Right kidney (tissue), 1 donor: ENCODE data around the gene POM121.
"Not testable (repeated sequence)": the region's sequence is repeated elsewhere in the genome, so short reads cannot be mapped to it uniquely, and the experiment has no call there.

Experiments
- DNase-seq: peaks from one replicate; pipeline ENCODE4 v3.0.0-alpha.2; 2016

The POM121 gene

DNA sequence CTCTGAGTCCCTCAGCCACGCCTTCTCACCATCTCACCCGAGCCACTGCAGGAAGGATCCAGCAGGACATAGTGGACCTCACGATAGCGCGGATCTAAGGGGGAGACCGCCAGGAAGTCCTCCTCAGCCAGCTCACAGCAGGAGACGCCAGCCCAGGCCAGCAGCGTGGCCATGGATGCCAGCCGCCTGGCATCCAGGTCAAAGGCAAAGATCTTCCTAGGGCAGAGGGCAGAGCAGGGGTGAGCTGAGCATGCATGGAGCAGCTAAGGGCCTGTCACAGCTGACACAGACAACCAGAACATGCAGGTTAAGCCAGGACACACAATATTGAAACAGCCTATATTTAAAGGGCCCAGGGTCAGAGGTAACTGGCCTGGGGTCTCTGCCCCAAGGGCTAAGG lies 24.4 kb downstream of the POM121 start:
- DNase-seq: not testable (repeated sequence)

DNA sequence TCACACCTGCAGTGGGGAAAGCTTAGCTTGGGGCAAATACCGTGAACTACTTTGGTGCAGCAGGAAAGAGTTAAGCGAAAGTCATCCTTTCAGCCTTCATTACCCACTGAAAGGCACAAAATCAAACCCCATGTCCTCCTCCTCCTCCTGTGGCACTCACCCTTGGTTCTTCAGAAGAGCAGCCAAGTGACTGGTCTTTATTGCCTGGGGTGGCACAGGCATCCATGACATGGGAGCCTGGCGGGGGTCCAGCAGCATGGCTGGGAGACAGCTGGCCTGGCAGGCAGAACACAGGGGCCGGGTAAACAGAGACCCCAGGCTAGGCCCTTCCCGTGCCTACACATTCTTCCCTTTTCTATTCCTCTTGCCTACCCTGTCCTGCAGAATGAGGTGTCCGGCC lies 24.8 kb downstream of the POM121 start:
- not testable (repeated sequence) for DNase-seq

DNA sequence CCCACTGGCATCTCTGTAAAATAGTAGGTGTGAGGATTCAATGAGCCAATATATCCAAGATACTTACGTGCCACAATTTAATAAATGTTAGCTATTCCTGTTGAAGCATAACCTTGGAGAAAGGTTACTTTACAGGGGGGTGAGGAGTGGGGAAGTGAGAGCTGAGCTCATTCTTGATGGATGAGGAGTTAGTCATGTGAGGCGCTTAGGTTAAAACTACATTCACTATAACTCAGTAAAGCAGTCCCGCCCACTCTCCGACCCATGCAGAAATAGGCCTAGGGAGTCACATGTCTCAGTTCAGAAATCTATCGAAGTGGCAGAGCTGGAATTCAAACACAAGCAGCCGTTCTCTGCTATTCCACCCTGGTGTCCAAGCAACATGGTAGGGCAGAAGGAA lies 25.5 kb downstream of the POM121 start:
- not testable (repeated sequence) for DNase-seq

DNA sequence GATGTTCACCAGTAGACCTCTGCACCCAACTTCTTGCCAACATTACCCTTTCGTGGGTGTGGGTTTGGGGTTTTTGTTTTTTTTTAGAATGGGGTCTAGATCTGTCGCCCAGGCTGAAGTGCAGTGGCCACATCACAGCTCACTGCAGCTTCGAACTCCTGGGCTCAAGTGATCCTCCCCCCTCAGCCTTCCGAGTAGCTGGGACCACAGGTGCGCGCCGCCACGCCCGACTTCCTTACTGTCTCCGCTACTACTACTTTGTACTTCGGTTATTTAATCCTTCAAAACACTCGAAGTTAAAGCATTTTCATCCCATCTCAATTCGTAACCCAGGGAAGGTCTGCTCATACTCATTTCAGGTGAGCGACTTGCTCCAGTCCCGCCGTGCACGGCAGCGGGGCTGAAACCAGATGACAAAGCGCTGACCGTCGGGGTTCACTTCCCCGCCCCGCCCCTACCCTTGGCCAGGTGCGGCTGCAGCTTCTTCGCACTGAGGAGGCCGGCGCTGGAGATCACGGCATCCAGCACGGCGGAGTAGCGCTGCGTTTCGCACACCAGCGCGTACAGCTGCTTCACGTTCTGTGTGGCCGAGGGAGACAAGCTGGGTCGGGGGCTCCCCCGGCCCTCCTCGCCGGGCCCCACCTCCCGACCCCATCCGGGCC lies 29.1 kb downstream of the POM121 start:
- DNase-seq: not testable (repeated sequence)

DNA sequence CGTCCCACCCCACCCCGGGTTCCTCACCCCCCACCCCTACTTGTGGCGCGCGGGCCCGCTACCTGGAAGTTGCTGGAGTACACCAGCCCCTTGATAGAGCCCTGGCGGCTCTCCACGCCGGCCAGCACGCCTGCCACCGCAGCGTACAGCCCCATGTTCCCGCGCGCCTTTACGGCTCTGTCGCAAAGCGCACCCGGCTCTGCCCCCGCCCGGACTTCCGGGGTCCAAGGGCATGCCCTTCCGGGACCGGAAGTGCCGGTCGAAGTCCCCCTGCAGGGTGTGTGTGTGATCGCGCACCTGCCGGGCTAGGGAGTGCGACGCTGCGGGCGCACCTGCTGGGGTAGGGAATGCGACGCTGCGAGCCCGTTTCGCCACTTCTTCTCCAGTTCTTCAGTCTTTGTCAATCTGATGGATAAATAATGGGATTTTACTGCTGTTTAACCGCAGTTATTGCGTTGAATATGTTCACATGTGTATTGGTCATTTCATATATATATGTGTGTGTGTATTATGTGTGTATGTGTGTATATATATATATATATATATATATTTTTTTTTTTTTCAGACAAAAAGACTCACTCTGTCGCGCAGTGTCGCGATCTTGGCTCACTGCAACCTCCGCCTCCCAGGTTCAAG lies 29.8 kb downstream of the POM121 start:
- not testable (repeated sequence) for DNase-seq

DNA sequence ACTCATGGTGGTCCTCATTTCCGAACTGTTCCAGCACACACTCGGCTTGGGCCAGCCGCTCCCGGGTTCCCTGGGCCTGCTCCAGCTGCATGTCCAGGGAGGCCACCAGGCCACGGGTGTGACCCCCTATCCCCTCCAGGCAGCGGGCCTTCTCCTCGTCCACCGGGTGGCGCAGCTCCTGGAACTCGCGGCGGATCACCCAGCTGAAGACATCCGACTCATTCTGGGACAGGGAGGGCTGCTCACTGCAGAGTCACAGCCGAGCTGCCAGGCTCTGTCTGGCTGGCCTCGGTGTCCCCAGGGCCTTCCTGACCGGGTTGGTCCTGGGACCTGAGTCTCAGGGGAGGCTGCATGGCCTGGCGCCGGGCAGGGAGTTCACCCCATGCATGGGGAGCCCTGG lies 35.1 kb downstream of the POM121 start:
- not testable (repeated sequence) for DNase-seq

DNA sequence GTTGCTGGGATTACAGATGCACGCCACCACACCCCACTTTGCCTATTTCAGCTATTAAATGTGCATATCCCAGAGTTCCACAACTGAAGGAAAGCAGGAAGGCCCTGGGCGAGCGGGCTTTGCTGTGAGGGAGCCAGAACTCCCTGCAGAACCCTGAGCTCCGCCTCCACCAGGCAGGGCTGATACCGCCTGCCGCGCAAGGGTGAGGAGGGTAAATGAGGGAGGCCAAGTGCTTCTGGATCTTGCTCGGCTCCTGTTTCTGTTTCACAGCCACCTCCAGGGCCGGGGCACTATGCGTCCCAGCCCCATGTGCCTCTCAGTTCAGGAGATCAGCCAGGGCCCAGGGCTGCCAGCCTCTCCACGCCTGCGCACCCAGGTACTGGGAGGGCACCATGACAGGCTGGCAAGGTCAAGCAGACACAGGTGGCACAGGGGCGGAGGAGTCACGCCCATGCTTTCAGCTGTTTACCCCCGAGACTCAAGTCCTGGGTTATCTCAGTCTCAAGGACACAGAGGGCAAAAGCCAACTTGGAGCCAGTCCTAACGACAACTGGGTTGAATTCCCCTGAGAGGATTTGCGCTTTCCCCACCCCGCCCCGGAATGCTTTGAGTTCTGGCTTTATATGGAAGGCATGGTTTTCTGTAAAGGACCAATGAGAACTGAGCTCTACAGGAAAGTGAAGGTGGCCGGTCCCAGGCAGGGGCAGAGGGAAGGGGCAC lies 35.9 kb downstream of the POM121 start:
- not testable (repeated sequence) for DNase-seq

DNA sequence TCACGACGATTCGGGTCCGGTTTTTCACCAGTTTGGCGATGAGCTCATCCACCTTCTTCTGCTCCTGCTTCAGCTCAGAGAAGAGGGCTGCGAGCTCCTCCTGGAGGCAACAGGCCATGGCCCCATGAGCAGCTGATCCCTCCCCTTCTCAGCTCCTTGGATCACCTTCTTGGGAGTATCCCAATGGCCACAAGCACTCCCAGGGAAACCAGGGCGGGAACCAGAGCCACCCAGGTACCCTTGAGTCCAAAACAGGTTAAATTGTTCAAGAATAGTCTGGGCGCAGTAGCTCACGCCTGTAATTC lies 36.4 kb downstream of the POM121 start:
- not testable (repeated sequence) for DNase-seq

DNA sequence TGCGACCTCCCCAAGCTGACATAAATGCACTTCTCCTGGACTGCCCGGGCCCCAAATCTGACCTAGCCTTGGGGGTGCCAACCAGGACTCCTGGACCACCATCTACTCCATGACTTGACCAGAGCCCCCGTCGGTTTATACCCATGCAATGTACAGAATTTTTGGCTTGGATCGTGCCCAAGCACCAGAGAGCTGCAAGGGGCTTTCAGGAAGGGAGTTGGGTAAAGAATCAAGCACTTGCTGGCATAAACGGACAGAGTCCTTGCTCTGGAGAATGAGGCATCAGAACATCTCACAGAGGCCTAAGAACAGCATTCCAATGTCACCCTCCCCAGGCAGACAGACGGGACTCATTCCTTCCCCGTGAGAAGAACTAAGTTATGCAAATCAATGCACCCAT lies 38.2 kb downstream of the POM121 start:
- DNase-seq: not testable (repeated sequence)

DNA sequence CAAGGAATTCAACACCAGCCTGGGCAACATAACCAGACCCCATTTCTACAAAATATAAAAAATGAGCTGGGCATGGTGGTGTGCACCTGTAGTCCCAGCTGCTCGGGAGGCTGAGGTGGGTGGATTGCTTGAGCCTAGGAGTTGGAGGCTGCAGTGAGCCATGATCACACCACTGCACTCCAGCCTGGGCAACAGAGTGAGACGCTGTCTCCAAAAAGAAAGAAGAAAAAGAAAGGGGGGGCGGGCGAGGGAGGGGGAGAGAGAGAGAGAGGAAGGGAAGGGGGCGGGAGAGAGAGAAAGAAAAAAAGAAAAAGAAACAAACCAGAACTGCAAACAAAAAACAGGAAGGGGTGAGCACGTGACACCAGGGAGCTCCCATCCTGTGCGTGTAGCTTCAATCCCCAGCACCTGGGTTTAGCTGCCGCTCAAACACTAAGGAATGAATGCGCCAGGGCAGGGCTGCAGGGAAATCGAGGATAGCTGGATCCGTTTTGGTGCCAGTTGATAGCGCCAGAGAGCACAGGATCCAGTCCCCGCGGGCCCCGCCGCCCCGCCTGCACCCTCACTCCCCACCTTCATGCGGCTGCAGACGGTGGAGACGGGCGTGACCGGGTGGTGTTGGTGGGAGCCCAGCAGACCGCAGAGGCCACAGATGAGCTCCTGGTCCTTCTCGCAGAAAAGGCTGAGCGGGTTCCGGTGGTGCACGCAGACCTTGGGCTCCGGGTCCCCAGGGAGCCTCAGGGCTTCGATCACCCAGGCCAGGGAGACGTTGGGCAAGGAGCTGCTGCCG lies 40.5 kb downstream of the POM121 start:
- DNase-seq: not testable (repeated sequence)

DNA sequence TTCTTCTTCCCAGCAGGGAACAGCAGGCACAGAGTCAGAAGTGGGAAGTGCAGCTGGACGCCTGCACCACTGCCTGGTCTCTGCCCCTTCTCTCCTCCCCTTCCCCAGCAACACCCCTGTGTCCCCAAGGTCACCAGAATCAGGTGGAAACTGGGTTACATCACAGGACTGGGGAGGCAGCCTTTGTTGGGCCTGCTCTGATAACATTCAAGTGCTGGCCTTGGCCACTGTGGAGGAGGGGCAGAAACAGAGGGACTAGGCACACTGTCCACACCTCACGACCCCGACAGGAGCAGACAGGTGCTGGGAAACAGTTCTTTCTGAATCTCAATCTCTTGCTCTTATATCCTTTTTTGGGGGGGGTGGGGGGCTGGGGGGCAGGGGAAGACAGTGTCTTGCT lies 42.0 kb downstream of the POM121 start:
- not testable (repeated sequence) for DNase-seq

DNA sequence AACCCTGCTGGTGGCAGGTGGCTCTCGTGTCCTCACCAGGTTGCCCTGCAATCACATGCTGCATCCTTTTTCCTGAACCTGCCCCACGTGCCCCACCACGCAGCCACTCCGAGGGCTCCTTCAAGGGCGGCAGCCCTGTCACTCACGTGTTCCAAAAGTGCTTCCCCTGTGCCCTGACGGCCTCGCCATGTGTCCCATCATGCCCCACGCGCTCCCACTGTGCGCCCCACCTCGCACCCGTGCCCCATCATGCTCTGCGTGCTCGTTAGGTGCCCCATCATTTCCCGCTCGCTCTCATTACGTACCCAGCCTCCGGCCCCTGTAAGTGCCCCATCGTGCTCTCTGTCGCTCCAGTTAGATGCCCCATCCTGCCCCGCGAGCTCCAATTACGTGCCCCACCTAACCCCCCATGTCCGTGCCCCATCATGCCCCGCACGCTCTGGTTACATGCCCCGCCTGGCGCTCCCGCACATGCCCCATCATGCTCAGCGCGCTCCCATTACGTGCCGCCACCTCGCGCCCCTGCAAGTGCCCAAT lies 44.2 kb downstream of the POM121 start, which contains the start of gene TRIM74:
Gene TRIM74 (minus strand): TSS at position 487 of the 537 bp plus-strand sequence. CDS start 3,309 bp downstream, outside the sequence.
- not testable (repeated sequence) for DNase-seq

DNA sequence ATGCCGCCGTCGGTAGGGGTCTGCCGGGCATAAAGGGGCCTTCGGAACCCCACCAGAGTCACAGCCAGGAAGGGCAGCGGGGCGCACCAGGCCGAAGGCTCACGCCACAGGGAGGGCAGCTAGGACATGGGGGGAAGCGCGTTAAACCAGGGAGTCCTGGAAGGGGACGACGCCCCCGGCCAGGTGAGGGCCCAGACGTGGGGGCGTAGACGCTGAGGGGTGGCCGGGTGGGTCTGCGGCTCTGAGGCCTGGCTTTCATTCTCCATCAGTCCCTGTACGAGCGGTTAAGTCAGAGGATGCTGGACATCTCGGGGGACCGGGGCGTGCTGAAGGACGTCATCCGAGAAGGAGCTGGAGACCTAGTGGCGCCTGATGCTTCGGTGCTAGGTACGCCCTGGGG lies 44.8 kb downstream of the POM121 start:
- DNase-seq: not testable (repeated sequence)

DNA sequence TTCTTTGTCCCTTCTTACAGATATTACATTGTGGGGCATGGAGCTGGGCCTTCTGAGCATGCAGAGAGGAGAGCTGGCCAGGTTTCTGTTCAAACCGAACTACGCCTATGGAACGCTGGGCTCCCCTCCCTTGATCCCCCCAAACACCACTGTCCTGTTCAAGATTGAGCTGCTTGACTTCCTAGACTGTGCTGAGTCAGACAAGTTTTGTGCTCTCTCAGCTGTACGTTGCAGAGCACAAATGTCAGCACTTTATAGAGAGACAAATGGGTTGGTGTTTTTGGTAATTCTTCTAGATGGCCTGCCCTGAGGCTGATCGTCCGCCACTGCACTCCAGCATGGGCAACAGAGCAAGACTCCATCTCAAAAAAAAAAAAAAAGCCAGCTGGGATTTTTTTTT lies 46.6 kb downstream of the POM121 start:
- not testable (repeated sequence) for DNase-seq

DNA sequence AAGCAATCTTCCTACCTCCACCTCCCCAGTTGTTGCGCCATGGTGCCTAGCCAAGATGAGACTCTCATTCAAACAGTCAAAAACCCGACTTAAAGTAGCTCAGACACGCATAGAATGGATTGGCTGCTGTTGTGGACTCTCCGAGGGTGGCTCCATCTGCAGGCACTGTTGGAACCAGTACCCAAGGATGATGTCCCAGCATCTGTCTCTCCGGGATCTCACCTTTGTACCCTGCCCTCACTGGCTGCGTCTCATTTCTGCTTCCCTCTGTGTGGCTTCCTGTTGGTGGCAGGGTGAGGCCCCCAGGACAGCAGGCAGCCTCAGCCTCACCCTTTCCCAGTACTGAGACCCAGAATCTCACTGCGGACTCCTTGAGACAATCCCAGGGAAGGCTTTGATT lies 49.9 kb downstream of the POM121 start:
- not testable (repeated sequence) for DNase-seq

DNA sequence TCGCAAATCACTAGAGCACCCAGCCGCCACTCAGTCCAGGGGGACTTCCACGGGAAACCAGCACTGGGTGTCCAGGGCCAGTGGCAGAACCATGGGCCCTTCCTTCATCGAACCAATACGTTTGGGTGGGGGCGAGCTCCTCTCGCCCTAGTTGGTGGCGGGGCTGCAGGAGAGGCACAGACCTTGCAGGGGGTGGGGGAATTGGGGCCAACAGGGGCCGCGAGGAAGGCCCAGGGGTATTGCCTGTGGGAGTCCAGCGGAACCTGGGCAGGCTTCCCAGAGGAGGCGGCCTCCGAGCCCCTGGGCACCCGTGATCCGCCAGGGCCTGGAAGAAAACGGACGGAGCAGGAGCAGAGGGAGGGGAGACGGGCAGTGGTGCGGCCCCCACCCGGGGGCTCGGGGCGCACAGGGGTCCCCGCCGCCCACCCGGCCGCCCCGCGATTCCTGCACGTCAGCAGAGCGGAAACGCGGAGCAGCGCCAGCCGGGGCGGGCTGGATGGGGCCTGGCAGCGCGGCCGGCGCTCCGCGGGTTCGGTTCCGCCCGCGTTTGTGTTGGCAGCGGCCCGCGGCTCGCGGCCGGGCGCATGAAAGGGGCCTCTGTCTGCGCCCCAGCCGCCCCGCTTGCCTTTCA lies 50.9 kb downstream of the POM121 start:
- DNase-seq: not testable (repeated sequence)

DNA sequence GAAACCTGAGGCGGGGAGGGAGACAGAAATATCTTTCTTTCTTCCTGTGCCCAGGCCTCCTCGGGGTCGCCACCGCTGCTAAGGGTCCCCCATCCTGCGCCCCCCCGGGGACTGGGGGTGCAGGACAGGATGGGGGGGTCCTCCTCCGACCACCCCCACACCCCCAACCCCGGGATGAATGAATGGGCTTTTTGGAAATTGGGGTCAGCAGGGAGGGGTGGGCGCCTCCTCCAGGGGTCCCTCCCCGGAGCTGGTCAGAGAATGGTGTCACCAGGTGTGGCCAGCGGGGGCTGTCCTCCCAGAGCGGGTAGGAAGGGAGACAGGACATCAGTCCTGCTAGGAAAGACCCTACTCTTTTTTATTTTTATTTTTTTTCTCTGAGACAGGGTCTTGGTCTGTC lies 51.5 kb downstream of the POM121 start:
- DNase-seq: not testable (repeated sequence)

DNA sequence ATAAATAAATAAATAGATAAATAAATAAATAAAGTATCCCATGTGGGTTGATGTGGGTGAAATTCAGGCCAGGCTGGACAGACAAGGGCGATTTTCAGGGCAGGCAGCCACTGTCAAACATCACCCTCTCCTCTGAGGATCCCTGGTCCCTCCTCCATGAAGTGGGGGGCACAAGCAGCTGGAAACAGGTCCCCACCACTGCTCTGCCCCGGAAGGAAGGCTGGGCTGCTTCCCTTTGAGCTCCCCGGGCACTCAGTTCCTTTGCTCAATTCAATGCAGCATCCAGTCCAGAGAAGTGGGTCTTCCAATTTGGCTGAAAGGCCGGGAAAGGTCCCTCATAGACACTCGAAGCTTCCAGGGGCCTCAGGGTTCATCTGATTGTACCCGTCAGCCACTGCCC lies 55.5 kb downstream of the POM121 start:
- DNase-seq: not testable (repeated sequence)

DNA sequence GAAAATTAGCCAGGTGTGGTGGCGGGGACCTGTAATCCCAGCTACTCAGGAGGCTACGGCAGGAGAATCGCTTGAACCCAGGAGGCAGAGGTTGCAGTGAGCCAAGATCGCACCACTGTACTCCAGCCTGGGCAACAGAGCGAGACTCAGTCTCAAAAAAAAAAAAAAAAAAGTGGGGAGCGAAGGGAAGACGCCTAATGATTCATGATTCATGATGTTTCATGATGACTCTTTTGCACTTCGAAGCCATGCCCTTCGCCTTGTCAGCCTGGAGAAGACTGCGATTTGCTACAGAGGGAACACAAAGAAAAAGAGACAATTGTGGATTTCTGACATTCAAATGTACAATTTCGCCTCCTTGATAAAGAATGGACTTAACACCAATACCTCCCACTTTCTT lies 57.2 kb downstream of the POM121 start:
- not testable (repeated sequence) for DNase-seq

DNA sequence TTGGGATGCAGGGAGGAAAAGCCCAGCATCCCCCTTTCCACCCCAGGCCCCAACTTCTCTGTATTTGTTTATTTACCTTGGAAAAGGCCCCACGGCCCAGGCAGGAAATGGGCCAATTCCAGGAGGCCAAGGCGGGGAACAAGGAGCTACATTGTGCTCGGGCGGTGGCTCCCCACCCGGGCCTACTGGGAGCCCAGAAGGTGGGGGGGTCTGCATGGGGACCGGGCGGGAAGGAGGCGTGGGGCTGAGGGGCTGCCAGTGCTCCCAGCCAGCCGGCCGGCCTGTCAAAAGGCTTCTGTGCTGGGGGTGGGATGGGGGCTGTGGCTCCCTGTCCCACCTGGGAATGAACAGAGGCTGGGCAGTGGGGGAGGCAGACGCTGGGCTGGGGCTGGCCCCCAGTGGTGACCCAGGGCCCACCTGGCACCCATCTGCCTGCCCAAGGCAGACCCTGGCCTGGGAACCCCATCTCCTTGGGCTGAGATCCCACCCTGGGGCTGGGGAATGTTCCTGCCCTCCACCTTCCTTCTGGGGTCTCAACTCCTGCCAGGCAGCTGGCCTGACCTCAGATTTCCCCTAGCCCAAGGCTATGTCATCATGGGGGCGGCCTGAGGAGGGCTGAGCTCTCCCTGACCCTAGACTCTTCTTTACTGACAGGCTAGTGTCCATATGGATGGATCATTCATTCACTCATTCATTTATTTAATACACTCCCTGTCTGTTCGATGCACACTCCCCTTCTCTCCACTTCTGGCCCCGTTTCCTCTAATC lies 65.4 kb downstream of the POM121 start:
- not testable (repeated sequence) for DNase-seq

DNA sequence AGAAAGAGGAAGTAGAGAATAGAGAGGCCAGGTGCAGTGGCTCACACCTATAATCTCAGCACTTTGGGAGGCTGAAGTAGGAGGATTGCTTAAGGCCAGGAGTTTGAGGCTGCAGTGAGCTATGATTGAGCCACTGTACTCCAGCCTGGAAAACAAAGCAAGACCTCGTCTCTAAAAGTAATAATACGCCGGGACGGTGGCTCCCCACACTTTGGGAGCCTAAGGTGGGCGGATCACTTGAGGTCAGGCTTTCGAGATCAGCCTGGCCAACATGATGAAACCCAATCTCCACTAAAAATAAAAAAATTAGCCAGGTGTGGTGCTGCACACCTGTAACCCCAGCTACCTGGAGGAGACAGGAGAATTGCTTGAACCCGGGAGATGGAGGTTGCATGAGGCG lies 70.6 kb downstream of the POM121 start:
- not testable (repeated sequence) for DNase-seq
